Stimulated activated CD8-positive, alpha-beta memory T cell treated with anti-CD3 and anti-CD28 coated beads, Interleukin-4, amount 100 ng/mL, for 48 hours (primary cell): Measurements from ENCODE around the gene FRAS1.
"Not testable (repeated sequence)": the region's sequence is repeated elsewhere in the genome, so short reads cannot be mapped to it uniquely, and the experiment has no call there.

ENCODE experiments used
- DNase-seq: peaks from one replicate; pipeline ENCODE4 v3.0.0-alpha.2; 2020

FRAS1 gene

DNA sequence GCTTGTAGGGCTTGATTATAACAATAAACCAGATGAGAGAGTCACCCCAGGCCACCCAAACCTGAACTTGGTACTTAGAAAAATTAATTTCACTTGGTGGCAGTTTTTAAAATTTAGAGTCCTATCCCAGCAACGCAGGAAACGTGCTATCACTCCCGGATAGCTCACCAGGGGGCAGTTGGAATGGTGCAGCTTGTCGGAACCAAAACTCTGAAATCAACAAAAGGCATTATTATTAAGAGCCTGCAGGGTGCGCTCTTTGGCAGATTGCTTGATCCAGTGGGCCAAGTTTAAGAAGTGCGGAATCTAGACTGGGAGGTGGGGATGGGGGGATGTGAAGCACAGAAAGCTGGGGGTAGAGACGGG is 2.4 kb downstream of the FRAS1 start:
- peak; percentile 49 for DNase-seq

DNA sequence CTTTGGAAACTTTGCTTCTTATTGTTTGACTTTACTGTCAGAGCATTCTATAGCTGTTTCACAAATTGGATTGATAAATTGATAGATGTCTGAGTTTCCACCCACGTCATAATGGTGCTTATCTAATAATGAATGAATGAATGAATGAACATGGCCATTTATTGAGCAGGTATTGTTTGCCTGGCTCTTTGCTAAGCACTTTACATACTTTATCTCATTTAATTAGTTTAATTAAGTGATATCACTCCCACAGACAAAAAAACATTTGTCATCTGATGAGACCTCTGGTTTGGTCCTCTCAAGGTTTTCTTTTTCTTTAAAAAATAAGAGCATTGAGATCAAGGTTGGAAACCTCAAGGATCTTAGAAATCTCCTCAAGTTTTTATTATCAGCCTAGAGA is 2.8 kb downstream of the FRAS1 start:
- no peak for DNase-seq

DNA sequence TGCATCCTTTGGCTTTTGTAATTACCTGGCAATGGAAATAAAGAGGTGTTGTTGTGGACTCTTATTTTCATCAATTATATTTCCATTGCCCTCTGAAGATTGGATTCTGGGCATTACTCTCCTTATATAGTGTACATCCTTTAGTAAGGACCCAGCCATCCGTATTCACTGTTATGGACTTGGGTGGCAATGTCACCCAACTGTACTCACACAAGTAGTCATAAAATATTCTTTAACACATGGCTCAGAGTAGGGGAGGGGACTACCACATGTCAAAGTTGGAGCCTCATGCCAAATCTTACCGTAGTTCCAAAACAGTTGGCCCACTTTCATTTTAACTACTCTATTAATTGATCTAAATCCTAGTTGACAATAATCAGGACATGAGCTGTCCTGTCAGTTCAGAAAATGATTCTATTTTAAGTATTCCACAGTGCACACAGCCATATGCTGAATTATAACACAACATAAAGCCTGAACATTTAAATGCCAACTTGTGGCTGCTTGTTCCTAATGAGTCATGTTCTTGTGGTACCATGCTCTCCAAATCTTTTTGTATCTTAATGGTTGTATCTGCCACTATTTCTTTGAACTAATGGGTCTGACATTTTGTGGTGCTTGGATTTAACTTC is 4.9 kb downstream of the FRAS1 start:
- no peak for DNase-seq

DNA sequence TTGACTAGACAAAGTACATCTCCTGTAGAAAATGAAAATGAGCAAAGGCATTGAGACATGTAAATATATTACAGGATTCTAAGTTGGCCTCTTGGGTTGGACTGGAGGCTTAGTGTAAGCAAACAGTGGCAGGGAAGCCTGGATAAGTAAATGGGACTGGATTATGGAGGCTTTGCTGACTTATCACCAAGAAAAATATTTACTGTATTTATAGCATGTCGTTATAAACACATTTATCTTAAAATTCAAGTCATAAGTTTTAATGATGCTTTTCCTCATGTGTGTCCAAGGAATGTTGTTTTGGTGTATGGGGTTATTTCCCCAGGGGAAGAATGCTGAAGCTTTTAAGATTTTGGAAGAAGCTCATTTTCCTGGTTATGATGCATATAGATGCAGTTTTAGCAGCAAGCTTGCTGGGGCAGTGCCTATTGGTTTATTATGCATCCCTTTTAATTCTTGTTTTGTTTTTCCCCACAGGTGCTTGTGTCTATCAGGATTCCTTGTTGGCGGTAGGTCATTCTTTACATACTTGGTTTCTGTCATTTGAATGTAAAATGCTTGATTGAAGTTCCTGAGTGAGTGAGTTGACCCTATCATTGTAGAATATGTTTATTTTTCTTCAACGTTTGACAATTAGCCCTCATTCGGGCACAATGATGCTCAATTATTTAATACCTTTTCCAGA is 8.5 kb downstream of the FRAS1 start:
- DNase-seq: no peak

DNA sequence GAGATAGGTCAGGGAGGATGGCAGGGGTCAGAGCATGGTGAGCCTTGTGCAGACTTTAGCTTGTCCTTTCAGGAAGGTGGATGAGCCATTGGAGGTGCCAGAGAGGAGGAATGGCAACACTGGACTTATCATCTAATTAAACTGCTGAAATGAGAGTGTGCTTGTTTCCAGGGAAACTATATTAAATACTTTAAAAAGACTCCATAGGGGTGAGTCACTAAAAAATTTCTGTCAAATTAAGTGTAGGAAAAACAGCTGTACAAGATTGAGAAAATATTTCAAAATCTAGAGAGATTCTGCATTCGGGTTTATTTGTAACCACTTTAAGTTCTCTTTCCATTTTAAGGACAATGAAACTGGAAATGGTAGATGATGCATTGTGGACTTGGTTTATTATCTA is 11.4 kb downstream of the FRAS1 start:
- no peak for DNase-seq

DNA sequence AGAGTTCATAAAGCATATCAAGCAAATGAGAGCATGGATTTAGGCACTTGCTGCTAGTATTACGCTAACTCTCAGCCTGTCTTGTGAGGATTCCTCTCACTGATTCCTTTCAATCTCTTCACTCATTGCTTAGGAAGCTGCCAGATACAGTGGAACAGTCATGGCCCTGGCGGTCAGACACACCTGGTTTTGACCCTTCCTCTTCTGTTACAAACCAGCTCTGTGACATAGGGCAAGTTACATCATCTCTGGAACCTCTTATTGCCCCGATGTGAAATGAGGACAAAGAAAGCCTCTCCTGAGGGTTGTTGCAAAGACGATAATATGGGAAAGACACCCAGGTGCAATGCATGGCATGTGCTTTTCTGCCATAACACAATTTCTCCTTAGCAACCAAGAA is 12.2 kb downstream of the FRAS1 start:
- DNase-seq: no peak

DNA sequence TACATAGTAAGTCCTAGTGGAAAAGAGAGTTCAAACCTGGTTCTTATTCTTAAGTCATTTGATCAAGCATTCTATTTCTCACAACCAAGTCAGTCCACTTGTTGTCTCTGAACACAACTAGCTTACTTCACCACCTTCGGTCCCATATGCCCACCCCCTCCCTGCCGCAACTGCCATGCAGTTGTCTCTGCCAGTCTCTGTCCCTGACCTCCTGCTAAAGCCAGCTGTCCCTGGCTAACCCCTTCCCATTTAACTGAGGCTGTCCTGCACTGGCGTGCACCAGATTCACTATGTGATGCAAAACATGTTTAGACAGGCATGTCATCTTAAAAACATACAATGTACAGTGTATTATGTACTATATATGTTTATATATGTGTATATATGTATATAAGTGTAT is 12.7 kb downstream of the FRAS1 start:
- no peak for DNase-seq

DNA sequence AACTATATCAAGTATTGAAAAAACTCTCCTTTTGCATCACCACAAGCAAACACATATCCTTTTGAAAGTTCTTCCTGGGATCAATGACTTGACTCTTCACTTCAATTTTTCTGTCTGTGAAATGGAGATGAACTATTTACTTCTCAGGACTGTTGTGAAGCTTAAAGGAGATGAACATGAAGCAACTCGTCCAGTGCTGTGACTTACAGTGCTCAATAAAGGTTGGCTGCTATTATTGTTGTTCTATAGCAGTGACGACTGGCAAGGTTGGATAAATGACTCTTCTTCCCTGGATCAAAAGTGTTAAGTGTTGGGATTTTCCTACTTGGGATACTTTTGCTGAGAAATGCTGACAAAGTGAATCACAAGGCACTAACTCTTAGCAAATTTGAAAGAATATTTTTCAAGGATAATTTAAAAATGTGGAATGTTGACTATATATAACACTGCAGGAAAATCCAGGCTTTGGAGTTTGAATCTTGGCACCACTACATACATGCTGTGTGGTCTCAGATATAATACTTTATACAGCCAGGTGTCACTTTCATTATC is 13.7 kb downstream of the FRAS1 start:
- DNase-seq: no peak

DNA sequence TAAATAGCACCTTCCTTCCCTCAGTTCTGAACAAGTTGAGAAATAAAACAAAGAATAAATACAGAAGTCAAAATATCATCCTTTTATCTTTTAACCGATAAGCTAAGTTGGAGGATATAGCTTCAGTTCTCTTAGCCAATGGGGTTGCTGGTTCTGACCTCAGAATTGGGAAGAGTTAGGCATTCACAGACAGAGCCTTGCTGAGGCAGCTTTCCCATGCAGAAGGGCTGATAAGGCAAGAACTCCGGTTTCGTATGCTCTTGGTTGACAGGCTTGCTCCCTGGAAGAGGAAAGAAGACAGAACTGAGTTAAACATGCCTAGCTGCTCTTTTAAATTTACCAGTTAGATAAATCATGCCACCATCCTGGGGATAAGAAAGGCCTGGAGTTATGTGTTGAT is 17.6 kb downstream of the FRAS1 start:
- no peak for DNase-seq

DNA sequence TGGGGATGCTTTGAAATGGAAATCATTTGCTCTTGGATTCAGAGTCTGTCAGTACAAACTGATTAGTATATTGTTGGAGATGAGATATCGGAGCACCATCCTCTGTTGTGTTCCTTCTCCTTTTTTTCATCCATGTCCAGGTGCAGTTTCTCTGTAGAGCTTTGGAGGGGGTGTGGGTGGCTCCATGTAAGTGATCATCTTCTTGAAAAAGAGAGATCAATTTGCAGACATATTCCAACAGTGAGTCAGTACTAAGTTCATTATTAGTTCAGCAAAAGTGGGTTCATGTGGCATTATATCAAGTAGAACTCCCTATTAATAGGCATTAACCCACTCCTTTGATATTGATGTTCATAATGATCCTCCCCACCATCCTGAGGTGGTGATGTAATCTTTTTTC is 18.9 kb downstream of the FRAS1 start:
- DNase-seq: no peak

DNA sequence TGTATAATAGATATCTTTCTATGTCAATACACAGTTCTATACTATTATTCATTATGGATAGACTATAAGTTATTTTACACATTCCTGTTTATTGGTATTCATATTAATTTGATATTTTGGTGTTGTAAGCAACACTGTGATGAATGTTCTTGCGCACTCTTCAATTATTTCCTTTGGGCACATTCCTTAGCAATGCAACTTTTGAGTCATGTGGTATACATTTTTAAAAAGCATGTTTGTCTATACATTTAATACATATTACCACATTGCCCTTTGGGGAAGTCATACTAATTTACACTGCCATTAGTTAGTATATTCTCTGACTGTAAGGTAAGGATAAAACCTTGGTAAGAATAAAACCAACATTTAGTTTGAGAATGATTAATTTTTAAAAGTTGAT is 21.0 kb downstream of the FRAS1 start:
- DNase-seq: no peak

DNA sequence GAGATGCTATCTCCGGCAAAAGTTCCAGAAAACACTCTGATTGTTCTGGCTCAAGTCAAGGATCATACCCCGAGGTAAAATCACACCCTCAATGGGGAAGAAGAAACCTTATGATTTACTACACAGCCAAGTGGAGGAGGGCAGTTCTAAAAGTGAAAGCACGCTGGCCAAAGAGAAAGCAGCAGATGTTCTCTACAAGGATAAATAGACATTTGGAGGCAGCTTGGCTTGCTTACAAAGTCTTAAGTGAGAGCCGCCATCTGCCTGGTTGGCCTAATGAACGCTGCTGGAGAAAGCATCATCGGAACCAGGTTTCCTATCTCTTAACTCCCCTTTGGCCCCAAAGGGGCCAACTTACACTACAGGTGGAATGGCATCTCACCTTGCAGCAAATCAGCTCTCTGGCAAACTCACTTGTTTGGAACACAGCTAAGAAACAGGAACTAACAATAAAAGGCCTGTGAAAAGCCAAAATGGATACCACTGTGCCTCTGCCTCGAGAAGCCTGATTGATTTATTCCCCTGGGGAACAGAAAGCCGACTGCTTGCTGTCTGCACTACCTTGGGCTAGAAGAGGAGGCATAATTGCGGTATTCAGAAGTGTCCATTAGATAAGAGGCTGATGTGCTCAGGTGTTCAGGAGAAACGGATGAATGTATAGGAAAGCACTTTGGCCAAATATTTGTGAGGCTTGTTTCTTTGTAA is 22.8 kb downstream of the FRAS1 start:
- no peak for DNase-seq

DNA sequence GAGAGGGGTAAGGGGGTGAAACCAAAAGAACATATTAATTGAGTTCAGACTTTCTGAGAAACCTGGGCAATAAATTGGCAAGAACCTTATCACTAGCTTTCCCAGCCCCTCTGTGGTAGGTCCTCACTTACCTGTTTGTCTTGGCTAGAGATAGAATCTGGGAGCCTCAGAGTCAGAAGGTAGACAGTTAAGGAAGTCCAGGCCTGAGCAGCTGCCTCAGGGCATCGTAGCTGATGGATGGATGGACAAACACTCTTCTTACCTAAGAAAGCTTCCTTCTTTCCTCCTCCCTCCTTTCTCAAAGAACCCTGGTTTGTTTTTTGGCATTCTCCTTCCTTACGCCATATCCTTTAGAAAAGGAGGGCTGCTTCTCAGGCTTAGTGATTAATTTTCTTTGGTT is 24.4 kb downstream of the FRAS1 start:
- DNase-seq: no peak

DNA sequence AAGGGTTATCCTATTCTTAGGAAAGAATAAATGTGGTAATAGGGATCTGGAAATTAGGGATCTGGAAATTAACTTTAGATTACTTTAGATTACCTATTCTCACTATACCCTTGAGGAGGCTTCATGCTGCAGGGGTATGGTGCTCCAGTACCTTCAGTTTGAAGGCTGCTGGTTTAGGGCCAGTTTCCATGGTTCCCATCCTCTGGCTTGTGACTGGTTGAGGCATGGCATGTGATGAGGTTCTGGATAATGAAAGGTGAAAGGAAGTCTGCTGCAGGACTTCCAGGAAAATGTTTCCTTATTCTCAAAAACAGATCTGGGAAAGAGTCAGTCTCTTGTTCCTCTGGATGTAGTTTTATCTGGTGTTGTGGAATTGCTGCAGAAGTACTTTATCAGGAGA is 25.9 kb downstream of the FRAS1 start:
- no peak for DNase-seq

DNA sequence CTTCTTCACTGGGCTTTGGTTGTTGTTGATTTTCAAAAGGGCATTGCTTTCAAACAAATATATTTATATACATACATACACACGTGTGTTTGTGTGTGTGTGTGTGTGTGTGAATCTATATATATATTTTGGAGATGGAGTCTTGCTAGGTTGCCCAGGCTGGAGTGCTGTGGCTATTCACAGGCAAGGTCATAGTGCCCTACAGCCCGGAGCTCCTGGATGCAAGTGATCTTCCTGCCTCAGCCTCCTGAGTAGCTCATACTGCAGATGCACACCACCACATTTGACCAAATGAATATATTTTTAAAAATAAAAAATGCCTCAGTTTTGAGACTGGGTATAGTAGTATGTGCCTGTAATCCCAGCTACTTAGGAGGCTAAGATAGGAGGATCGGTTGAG is 34.4 kb downstream of the FRAS1 start:
- DNase-seq: no peak

DNA sequence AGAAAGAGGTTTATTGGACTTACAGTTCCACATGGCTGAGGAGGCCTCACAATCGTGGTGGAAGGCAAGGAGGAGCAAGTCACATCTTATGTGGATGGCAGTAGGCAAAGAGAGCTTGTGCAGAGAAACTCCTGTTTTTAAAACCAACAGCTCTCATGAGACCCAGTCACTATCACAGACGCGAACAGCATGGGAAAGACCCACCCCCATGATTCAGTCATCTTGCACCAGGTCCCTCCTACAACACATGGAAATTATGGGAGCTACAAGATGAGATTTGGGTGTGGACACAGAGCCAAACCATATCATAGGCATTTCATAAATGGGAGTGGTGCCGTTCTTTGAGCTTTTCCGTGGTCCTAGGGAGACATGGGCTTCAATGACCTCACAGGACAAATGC is 35.2 kb downstream of the FRAS1 start:
- DNase-seq: not testable (repeated sequence)

DNA sequence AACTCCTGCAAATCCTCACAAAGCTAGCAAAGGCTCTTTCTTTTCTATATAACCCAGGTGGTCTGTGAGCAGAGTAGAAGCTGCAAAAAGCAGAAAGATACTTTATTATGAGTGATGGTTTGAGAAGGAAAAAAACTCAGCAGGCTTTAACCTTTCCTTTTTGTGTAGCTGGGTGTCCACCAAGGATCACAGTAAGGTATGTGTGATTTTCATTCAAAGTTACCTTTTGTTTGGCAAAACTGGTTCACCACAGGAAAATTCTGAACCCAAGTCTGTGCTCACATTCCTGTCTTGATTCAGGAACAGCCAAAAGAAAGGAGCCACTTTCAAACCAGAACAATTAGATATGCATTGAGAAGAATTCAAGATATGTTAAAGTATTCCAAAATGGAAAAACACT is 35.7 kb downstream of the FRAS1 start:
- DNase-seq: no peak

DNA sequence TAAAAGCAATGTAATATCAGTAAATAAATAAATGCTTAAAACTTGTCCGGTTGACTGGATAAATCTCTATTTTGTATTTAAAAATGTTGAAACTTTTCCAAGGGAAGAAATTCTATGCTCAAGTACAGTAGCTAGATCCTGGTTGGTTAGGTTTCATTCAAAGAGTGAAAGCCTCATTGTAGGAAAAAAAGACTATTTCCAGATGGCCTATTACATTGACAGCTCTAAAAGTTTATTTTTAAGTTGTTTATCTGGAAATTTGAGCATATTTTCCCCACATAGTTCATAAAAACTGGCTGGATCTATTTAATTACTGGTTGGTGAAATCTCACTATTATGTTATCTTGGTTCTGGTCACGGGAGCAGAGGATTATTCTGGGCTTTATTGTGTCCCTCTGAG is 38.0 kb downstream of the FRAS1 start:
- no peak for DNase-seq

DNA sequence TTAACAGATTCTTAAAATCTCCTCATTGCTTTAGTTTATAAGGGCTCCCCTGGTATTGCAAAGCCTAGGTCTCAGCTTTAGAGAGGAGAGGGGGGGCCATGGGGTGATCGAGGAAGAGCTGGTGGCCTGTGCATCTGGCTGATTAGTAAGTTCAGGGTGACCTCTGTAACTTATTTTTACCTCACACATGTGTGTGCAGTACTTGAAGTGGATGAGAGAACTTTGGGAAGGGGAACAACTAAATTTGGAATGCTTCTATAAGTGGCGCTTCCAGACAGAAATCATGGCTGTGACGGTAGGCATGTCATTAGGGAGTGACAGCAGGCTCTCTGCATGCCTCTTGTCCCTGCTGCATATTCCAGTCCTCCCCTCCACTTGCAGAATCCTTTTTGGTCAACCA is 41.9 kb downstream of the FRAS1 start:
- DNase-seq: no peak

DNA sequence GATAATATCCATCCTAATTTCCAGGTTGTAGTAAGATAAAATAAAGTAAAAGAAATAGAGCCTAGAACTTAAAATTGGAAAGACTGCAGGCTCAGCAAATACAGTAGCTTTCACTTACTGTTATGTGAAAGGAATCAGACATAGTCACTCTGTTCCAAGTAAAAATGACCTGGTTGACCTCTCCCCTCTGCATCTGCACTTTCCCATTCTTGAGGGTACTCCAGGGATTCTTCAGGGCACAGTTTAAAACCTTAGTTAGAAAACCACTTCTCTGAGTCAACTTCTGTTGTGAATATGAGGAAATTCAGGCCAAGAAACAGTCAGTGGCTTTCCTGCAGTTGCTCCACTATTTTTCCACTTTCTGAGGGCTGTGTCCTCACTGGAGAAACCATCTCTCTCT is 42.9 kb downstream of the FRAS1 start:
- DNase-seq: no peak

DNA sequence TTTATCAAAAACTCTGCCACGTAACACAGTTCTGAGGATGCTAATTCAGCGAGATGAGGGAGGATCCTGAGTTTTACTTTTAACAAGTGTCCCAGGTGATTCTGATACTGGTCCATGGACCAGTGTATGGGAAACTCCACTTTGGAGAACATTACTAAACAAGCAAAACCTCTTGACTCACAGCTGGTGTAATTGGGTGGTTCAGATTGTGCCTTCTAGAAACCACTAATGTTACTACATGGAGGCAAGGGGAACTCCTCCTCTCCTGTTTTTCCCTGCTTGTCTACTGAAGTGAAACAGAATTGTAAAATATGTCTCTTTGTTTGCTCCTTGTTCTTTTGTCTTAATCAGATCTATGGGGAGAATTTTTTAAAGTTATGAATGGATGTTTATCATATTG is 62.6 kb downstream of the FRAS1 start:
- no peak for DNase-seq

DNA sequence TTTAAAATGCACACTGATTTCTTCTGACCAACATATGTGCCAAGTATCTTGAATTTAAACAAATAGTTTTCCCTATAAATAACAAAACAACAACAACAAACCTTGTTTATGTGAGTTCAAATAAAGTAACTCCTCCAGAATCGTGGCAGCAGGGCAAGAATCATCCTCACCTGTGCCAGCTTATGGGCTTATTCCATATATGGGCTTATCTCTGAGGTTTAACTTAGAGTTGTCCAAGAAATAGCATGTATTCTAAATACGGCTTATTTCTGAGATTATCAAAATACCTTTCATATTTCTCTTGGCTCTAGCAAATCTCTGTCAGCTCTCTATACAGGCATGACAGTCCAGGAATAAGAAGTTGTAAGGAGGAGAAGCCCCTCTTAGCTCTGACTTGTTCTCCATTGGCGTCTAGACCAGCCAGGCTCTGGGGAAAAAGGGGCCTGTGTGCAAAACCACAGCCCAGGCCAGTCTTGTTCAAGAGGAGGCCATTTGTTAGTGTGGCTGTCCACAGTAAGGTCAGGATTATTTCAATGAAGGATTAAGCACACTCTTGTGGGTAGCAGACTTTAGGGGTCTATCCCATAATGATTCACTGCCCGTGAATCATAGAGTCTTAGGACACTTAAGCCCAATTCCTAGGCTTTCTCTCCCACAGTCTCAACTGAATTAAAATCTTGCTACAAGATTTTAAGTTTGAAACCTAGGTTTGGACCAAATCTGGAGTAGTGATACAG is 63.2 kb downstream of the FRAS1 start:
- no peak for DNase-seq

DNA sequence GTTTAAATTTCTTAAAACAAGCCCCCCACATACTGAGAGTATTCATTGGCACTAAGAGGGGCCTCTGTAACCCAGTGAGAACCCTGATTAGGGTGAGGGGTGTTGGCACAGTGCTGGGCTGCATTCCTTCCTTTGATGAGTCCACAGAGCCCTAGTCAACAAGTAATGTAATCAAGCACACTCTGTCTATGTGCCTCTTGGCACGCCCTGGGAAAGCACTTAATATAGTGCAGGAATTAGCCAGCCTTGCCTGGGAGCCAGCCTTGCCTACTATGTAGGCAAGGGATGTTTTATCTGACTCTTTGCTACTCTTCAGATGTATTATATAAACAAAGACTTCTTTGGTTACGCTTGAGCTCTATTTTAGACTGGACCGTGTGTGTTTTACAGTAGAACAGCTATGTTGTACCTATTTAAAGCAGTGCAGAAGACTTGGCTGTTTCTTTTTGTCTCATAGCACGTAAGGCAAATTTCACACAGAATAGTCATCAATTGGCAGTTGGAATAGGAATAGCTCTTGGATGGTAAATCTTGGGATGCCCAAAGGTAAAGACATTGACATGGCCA is 64.3 kb downstream of the FRAS1 start:
- no peak for DNase-seq
